HG03342 (cell line): Measurements from ENCODE around the gene NUDT3.
A peak's percentile ranks its signal among the peaks of the same experiment; 100 is the strongest.

Experiments used
- ATAC-seq: cut with Tn5 transposase; IDR thresholded peaks from one replicate; pipeline ENCODE4 v1.9.1; 2021; ENCODE audit warnings: mild to moderate bottlenecking, moderate library complexity; ENCODE audit not compliant: unreplicated experiment

NUDT3 gene

DNA sequence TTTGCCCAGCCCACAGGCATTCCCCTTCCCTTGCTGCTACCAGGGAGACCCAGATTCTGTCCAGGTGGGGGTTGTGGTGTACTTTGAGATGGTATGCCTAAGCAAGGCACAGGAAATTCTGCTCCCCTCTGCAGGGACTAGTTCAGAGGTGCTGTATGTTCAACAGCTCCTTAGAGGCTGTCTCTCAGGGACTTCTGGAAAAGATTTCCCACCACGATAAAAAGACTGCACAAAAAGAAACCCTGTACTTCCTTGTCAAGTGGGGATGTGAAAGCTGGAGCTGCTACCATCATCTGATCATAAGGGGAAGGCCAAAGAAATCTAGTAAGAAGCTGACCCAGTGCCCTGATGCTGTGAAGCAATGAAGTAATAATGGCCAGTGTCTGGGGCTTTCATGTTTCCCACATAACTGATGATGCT is 92.1 kb downstream of the NUDT3 start:
- no peak for ATAC-seq

DNA sequence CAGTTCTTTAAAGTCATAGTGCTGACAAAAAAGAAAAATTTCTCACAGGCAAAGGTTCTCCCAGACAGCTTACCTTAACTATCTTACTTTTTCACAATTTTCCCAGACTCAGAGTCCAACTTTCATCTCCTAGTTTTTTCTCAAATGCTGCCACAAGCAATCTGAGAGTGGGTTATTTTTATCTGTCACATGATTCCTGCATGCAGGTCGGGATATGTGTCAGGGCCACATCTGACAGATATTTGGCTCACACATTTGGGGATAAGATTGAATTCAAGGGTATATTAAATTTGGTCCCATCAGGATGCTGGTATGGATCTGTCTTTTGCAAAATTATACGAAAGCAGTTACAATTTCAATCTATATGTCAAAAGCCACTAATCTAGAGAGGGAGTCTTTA is 93.5 kb downstream of the NUDT3 start:
- ATAC-seq = no peak

DNA sequence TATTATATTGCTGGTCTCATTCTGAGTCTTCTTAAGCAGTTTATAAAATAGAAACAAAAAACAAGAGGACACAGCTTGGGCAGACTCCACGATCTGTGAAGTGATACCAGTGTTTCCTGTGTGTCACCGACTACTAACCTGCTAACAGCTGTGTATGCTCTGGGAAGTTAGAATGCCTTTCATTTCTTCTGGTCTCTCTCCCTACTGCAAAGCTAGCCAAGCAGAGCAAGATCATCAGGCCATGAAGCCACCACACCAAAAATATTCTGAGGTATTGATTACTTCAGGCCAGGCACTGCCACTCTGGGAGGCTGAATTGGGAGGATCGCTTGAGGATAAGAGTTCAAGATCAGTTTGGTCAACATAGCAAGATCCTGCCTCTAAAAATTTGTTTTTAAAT is 96.7 kb downstream of the NUDT3 start:
- ATAC-seq = peak; percentile 85

DNA sequence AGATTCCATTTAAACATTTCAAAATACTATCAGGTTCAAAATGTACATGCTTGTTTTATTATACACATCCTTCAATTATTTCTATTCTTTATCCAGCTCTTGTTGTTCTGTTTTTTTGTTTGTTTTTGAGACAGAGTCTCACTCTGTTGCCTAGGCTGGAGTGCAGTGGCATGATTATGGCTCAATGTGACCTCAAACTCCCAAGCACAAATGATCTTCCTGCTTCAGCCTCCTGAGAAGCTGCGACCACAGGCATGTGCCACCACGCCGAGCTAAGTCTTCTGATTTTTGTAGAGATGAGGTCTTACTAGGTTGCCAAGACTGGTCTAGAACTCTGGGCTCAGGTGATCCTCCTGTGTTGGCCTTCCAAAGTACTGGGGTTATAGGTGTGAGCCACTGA is 99.5 kb downstream of the NUDT3 start:
- no peak for ATAC-seq

DNA sequence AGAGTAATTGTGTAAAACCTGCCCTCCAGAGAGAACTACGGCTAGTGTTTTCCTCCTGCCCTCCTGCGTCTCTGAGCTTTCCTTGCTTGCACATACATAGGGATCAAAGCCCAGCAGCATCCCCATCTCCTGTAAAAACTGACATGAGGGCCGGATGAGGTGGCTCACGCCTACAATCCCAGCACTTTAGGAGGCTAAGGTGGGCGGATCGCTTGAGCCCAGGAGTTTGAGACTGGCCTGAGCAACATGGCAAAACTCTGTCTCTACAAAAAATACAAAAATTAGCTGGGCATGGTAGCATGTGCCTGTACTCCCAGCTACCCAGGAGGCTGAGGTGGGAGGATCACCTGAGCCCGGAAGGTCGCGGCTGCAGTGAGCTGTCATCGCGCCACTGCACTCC is 103.3 kb downstream of the NUDT3 start:
- ATAC-seq = no peak

DNA sequence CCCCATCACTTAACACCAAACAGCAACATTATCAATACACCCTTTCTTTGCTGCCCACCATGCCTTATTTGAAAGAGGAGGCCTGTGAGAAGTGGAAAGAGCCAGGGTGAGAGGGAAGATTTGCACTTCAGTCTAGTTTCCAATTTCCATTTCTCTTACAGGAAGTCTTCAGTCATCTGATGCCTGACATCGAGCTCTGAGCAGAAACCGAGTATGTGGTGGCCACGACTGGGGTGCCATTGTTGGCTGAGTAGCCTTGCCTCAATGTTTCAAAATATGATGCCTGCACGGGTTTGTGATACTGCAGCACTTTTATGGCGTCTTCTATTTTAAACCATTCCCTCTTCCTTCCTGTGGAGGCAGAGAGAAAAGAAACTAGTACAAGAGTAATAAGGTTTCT is 103.9 kb downstream of the NUDT3 start:
- ATAC-seq = no peak

DNA sequence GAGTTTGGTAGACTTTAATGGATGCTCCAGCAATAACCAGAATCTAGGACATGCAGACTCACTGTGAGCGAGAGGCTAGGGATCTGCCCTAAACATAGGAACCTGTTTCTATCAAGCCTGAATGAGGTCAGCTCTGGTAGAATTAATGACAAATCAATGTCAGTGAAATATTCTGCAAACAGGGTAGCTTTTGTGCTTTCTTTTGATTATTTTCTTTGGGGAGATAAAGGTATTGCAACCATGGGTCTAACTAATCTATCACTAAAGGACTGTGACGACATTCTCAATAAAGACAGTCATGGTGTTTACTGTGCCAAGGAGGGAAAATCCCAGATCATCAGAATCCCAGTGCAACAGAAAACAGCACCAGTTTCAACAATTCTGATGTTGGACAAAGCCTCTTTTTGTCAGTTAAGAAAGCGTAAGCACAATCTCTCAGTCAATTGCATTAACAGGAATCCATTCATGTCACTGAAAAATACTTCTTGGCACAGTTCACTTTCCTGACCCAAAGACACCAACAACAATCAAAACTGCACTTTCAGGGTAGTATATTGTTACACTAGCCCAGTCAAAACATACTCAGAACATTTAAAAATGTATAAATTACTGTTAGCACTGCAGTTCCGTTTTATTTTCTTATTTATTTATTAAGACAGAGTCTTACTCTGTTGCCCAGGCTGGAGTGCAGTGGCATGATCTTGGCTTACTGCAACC is 106.9 kb downstream of the NUDT3 start:
- ATAC-seq = no peak

DNA sequence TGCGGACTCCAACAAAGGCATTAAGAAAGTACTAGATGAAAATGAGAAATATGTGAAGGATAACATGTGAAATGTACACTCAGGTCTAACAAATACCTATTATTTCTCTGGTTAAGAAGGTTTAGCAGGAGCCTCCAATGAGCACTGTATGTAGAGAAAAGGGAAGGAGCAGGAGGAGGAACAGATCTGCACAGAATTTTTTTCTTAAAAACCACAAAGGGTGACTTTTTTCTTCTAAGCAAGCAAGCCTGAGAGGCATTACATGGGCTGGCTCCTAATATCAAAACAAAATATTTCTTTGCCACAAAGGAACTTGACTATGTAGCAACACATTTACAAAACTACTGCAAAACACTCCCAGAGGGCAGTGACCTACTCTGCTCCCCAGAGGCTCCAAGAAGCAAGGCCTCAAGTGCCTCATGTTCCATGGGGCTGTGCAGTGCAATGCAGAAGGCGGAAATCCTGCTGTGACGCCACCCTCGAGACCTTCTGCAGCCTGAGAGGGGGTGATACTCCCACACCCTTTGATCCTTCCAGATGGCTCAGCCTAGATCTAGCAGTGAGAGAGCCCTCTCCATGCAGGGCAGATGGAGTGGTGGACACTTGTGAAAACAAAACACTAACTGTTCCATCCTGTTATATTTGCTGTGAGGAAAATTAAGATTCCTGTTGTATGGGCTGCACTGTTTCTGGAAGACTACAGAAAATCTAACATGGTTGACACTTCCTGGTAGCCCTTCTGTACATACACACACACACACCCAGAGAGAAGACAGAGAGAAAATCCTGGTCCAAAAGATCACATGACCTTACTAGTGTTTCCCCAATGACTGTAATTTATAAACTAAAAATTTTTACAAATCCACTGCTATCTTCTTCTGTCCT is 107.7 kb downstream of the NUDT3 start:
- no peak for ATAC-seq

DNA sequence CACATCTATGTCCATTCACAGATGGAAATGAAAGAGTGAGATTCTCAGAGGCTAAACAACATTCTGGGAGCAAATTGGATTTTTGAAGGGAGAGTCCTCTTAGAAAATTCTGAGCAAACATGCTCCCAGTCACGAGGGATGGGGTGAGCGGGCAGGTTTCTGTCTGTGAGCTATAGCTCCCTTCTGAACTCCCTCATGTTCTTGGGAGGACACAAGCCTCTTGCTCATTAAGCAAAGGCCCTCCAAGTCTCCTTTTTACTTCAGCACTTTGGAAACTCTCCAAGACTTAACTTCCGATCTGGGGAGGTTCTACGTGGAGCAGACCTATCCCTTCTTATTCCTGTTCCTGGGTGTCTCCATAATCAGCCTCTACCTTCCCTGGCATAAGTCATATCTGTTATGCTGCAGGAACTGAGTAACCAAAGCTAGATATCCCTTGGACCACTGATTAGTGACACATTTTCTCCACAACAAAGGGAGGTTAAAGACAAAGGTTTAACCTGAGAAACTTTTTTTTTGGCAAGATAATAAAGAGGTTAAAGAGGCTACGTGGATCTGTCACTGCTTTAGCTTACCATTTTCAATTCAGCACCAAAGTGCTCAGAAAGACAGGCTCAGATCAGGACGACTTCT is 110.7 kb downstream of the NUDT3 start:
- no peak for ATAC-seq

DNA sequence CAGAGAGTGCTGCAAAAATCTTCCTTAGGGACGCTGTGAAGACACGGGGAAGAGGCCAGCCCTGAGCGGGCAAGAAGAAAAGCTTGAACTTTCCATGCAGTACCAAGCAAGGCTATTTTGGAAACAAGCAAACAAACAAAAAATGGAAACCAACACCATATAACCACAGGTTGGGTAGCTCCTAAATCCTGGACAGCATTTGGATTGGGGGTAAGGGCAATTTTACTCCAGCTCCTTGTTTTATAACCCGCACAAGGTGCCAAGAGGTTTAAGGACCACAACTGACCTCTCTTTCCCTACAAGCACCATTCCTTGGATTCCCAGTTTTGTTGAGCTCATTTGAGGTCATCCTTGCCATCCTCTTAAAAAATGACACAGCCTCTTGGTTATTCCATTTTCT is 112.3 kb downstream of the NUDT3 start:
- no peak for ATAC-seq

DNA sequence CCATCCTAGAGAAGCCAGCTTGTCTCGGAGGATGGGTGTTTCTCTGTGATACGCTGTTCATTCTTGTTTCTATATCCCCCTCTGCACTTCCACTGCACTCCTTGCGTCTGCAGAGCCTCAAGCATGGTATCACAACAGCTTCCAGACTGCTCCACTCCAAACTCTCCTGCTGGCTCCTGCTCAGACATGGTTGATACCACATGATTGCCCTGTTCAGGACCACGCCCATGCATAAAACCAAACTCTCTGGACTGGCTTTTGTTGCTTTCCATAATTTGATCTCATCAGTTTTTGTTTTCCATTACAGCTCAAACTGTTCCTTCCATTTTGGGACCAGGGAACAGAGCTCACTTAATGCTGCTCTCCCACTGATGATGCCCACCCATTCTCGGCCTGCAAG is 113.6 kb downstream of the NUDT3 start:
- ATAC-seq = no peak

DNA sequence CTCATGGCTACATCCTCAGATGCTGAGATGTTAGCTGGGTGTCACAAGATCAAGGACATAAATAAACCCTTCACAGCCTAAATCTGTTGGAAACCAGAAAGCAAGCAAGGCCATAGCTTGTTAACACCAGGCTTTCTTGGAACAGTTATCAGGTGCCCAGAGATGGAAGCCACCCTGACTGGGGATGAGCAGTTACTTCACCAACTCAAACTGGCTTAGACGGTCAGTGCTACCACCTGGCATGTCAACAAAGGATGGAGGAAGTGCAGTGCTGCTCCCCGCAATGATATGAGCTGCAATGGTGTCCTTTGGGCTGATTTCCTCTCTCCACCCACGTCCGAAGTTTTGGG is 114.7 kb downstream of the NUDT3 start:
- ATAC-seq = no peak

DNA sequence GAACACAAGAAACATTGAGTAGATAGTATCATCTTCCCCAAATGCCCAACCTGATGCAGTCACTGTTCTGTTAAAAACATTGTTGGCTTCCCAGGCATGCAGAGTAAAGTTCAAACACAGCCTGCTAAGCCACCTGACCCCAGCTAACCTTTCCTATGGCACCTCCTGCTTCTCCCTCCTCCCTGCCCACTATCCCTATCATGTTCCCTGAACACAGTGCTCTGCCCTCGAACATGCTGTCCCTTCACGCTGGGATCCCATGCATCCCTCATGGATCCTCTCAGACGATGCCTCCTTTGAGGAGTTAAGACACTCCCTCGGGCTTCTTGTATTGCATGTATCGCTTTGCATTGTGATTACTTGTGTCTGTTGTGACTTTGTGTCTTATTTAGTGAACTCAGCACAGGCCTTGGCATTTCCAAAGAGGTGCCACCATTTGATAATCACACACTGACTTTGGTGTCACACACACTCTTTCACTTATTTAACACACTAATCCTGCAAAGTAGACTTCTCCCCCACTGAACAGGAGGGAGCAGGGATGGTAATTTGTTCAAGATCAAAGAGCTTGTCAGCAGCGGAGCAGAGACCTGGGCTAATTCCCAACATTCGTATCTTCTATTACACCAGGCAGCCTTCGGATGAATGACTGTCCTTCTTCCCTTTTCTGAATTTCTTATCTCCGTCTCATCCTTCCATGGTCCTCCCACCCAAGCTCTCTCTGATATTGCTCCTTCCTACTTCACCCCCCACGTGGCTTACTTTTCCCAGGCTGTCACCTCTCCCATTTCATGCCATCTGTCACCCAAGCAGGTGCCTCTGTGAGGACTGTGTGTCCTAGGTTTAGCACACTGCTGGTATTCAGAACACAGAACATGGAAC is 115.3 kb downstream of the NUDT3 start:
- no peak for ATAC-seq

DNA sequence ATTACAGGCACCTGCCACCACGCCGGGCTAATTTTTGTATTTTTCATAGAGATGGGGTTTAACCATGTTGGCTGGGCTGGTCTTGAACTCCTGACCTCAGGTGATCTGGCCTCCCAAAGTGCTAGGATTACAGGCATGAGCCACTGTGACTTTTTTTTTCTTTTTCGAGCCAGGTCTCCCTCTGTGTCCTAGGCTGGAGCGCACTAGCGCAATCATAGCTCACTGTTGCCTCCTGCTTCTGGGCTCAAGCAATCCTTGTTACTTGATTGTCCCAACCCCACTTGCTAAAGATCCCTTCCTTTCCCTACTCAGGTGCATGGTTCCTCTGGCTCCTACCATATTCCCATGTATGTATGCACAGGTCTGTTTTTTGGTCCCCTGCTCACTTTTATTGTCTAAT is 116.3 kb downstream of the NUDT3 start:
- ATAC-seq = no peak

DNA sequence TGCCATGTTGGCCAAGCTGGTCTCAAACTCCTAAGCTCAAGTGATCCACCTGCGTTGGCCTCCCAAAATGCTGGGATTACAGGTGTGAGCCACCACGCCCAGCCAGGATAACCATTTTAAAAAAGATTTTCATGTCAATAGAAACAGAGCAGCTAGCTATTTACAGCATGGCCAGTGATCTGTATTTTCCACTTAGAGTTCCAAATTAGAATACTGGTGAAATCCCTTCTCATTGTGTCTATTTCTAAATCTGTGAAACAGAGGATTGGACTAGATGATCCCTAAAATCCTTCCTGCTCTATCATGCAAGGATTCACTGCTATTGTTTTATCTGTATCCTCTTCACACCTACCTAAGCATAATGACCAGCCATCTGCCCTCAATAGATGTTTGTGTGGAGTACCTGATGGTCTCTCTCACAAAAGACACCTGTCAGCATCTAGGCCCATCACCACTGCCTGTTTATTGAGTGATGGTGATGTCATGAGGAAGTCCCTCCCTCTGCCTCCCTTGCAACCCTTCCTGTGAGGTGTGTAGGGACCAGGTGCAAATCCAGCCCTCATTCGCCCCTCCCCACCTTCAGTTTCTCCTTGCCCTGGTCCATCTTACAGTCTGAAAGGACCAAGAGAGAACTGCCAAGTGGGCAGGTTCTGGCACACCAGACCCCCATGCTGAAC is 117.2 kb downstream of the NUDT3 start:
- ATAC-seq = no peak

DNA sequence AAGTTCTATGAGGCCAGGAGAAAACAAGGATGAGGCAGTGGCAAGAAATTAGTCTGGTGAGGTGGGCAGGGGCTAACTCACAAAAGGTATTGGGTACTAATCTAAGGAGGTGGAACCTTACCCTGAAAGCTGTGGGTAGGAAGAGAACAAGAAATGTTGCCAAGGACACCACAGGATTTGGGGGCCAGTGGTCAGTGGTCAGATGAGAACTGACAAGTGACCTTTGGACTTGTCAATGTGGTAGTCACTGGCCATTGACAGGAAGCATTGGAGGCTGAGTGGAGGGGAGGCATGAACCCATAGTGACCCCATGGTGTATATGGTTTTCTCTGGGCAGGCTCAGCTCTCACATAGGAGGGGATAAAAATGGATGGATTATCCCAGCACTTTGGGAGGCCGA is 118.3 kb downstream of the NUDT3 start:
- ATAC-seq = no peak

DNA sequence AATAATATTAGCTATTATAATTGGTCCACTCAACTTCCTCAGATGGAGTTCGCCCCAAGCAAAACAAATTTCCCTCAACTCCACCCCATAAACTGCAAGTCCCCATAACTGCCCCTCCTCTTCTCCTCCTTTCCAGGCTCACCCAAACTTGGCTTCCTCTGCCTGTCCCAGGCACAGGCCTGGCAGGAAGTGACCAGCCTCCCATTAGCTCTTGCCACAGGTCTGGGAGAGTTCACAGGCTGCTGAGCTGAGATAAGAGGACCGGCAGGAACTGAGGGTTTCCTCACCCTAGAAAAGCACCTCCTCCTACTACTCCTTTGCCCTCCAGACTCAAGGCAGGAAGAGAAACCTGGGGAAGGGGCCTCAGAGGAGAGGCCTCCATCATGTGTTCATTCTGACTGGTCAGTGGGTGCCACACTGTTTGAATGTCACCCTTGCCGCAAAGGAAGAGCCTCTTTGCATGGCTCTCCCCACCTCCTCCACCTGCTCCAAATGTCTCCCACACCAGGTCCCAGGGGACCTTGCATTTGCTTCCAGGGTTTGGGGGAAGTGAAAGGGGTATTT is 119.1 kb downstream of the NUDT3 start:
- ATAC-seq = no peak

DNA sequence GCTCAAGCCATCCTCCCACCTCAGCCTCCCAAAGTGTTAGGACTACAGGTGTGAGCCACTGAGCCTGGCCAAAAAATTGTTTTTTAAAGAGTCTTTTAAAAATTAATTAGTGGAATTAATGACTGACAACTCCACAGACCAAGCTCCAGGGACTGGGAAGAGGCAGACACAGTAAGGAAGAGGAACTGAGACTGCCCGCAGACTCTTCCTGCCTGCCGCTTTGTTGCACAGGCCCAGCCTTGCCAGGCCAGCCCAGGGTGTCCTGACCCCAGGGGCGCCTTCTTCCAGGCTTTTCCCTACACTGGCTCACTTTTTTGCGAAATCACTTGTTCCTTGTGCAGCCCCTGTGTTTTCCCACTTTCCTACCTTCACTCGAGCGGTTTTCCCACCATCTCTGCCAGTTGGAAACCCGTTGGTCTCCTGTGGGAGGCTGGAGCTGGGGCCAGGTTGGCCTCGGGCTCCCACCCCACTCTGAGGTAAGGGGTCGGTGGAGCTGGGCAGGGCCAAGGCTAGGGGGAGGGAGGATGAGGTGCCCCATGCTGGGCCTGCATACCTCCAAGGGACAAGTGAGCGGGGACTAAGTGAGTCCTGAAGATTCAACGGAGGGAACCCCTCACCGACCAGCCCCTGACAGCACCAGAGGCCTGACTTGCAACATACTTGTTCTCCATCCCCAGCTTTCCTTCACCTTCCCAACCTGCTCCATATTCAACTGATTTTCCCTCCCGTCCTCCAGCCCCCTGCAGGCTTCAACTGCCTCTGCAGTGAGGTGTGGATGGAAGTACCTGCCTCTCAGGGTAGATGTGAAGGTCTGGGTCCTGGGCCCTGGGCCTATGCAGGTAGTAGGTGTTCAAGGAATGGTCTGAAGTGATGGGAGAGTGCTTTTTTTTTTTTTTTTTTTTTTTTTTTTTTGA is 120.2 kb downstream of the NUDT3 start:
- no peak for ATAC-seq
